Lung (tissue), 12 donors: ENCODE results near the gene RNF148. TPM values are rescaled to one million over a fixed set of nuclear protein-coding genes. Genes with fewer than 3 reads are reported as not detected.
A peak's percentile ranks its signal among the peaks of the same experiment; 100 is the strongest.

ENCODE experiments used
- ATAC-seq: fragments of 200-7000 bp; cut with Tn5 transposase; one replicate; pipeline ENCODE4 v1.9.1; 2020; ENCODE audit warnings: moderate number of reproducible peaks; ENCODE audit not compliant: insufficient read depth, low FRiP score
- DNase-seq, 3 donors: peaks; one replicate each; pipeline ENCODE4 v3.0.0-alpha.2; 2013 to 2017
- H3K27ac ChIP-seq, 2 donors: one replicate each; pipeline ENCODE4 v1.5.1; 2013; ENCODE audit warnings: mild to moderate bottlenecking in 2 of 2, moderate library complexity in 2 of 2, control low read depth in 1 of 2, inconsistent platforms in 1 of 2, low read depth in 1 of 2, low read length in 1 of 2
- H3K27me3 ChIP-seq, 3 donors: one replicate each; pipeline ENCODE4 v1.5.1; 2013; ENCODE audit warnings: low read length in 2 of 3; ENCODE audit not compliant: control insufficient read depth in 3 of 3, insufficient read depth in 3 of 3
- H3K36me3 ChIP-seq, 4 donors: one replicate each; pipeline ENCODE4 v1.5.1; 2013; ENCODE audit warnings: low read length in 4 of 4, mild to moderate bottlenecking in 1 of 4, moderate library complexity in 1 of 4; ENCODE audit not compliant: control insufficient read depth in 4 of 4, insufficient read depth in 4 of 4
- H3K4me1 ChIP-seq, 5 donors: one replicate each; pipeline ENCODE4 v1.5.1; 2013; ENCODE audit warnings: low read length in 5 of 5, mild to moderate bottlenecking in 2 of 5, moderate library complexity in 1 of 5; ENCODE audit not compliant: control insufficient read depth in 5 of 5, insufficient read depth in 5 of 5
- H3K4me3 ChIP-seq: one replicate; pipeline ENCODE4 v1.5.1; 2013; ENCODE audit warnings: mild to moderate bottlenecking, control low read depth, moderate library complexity
- H3K9ac ChIP-seq, 2 donors: one replicate each; pipeline ENCODE4 v1.5.1; 2013; ENCODE audit warnings: low read length in 2 of 2, control low read depth in 1 of 2; ENCODE audit not compliant: insufficient read depth in 1 of 2
- H3K9me3 ChIP-seq, 4 donors: one replicate each; pipeline ENCODE4 v1.5.1; 2013; ENCODE audit warnings: low read length in 3 of 4, mild to moderate bottlenecking in 1 of 4, moderate library complexity in 1 of 4; ENCODE audit not compliant: control insufficient read depth in 4 of 4, insufficient read depth in 3 of 4
- WGBS, 2 donors: extraction: QIAGEN DNeasy Blood & Tissue Kit; methylation state at CpG; one replicate each; pipeline ENCODE4 v1.1.7; 2013; 5-methylcytosine and 5-hydroxymethylcytosine counted together
- polyA plus RNA-seq, 2 donors: library from polyadenylated mRNA; stranded (reverse); fragments of 200-250 nt; gene quantifications; one replicate each; pipeline ENCODE4 v1.2.1, GENCODE V29; 2013
- total RNA-seq, 2 donors: library from RNA; depleted of rRNA in 1 of 2; stranded (reverse); fragments of >200 nt in 1 of 2; gene quantifications; one replicate each; pipeline ENCODE4 v1.2.1, GENCODE V29; 2014 to 2021
- TF ChIP-seq, protein P1 (sequence below): IDR thresholded peaks from 2 replicates; pipeline ENCODE4 v1.5.1; 2012; ENCODE audit warnings: mild to moderate bottlenecking; ENCODE audit errors: control extremely low read depth, extremely low read depth
- donor health status: control.
- donor health status: control.
- donor health status: Bipolar disorder and iron deficiency.
- donor health status: healthy.
- donor health status: DM: yes; HTN: yes; CAD: no.

The RNF148 gene
- total and polyA plus RNA-seq, 4 donors: 0.10 to 10.2 (median 1.8) TPM

DNA sequence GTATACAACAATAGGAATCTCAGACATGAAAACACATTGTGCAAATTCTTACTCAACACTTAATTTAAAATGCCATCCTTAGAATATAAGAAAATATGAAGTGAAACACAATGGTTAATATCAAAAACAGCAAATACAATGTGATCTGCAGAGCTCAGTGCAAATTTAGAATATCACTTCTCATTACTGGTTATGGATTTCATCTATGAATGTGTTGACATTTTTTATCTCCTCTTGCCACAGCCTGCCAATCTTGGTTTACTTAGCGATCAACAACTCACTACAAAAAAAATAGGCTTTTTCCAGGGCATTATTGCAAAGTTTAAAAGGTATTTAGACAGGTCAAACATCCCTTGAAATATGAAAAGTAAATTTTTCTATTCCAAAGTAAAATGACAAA, 25.0 kb upstream of the RNF148 start:
- ATAC-seq (no peak), DNase-seq (no peak)
- Histone ChIP-seq H3K4me1 (peaks cover 0 to 11% (median 0%) of the 10 kb centered on the region in 5 donors), H3K27ac (no peak overlapping the region), H3K36me3 (no peaks in the 10 kb centered on the region), H3K4me3 (no peak overlapping the region), H3K9me3 (no peaks in the 10 kb centered on the region), H3K27me3 (no peaks in the 10 kb centered on the region), H3K9ac (no peak overlapping the region)
- TF ChIP-seq, protein P1, sequence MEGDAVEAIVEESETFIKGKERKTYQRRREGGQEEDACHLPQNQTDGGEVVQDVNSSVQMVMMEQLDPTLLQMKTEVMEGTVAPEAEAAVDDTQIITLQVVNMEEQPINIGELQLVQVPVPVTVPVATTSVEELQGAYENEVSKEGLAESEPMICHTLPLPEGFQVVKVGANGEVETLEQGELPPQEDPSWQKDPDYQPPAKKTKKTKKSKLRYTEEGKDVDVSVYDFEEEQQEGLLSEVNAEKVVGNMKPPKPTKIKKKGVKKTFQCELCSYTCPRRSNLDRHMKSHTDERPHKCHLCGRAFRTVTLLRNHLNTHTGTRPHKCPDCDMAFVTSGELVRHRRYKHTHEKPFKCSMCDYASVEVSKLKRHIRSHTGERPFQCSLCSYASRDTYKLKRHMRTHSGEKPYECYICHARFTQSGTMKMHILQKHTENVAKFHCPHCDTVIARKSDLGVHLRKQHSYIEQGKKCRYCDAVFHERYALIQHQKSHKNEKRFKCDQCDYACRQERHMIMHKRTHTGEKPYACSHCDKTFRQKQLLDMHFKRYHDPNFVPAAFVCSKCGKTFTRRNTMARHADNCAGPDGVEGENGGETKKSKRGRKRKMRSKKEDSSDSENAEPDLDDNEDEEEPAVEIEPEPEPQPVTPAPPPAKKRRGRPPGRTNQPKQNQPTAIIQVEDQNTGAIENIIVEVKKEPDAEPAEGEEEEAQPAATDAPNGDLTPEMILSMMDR: no peak
- 74 to 85% methylated on average over 1 of the region's 1 CpG for WGBS, 2 donors

DNA sequence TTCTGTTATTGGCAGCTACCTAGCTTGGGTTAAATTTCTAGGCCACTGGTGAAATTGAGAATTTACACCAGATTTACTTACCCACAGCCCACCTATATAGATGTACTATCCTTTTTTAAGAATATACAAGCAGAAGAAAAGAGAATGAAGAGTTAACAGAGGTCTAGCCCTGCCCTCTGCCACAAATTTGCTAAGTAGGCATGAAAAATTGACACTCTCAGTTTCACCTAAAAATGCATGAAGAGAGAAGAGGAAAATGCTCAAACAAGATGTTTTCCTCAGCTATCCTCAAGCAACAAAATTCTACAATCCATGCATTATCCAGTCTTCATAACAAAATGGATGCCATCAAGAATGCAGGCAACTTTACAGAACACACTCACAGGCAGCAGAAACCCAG, 24.6 kb upstream of the RNF148 start:
- no peaks in the 10 kb centered on the region for H3K9me3 ChIP-seq
- TF ChIP-seq, protein P1: no peak
- ATAC-seq (no peak), DNase-seq (no peak)
- H3K27me3 ChIP-seq: no peaks in the 10 kb centered on the region
- H3K9ac ChIP-seq: no peak overlapping the region
- H3K36me3 ChIP-seq: no peaks in the 10 kb centered on the region
- no peak overlapping the region for H3K4me3 ChIP-seq
- H3K27ac ChIP-seq: peak overlapping the region in 1 of 2 donors; percentile 9
- peaks cover 0 to 11% (median 0%) of the 10 kb centered on the region in 5 donors for H3K4me1 ChIP-seq

DNA sequence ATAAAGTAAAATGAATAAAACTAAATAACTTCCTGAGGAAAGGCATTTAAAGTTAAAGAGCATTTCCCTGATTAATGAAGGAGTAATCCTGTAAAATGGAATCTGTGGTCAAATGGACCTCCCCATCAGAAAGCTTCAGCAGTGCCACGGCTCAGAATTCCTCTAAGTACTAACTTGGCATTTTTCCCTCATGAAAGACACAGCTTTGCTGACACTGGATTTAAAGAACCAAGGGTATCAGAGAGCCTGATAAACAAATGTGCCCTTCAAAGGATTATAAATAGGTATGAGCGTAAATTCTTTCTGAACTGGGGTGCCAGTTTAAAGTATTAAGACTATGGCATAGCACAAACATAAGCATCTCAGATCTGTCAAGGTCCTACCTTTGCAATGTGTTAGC, 24.2 kb upstream of the RNF148 start:
- peaks cover 0 to 11% (median 0%) of the 10 kb centered on the region in 5 donors for H3K4me1 ChIP-seq
- TF ChIP-seq, protein P1: no peak
- H3K27me3 ChIP-seq: no peaks in the 10 kb centered on the region
- ATAC-seq (no peak), DNase-seq (no peak)
- 74 to 78% methylated on average over 2 of the region's 2 CpGs for WGBS, 2 donors
- no peaks in the 10 kb centered on the region for H3K9me3 ChIP-seq
- no peaks in the 10 kb centered on the region for H3K36me3 ChIP-seq
- peak overlapping the region in 1 of 2 donors; percentile 9 for H3K27ac ChIP-seq
- no peak overlapping the region for H3K4me3 ChIP-seq
- no peak overlapping the region for H3K9ac ChIP-seq

DNA sequence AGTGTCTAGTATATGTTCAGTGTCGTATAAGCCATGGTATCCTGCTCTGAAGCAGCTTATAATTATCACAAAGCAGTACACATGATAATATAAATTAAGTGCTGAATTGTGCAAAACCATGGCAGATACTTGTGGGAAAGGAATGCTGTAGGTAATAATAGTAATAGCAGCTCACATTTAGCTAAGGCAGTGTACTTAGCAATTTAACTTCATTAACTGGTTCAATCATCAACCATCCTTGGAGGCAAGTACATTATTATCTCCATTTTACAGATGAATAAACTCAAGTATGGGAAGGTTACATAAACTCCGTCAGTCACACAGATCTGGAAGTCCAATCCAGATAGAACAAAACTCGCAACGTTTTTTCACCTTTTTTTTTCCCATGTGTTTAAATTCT, 21.6 kb upstream of the RNF148 start:
- ATAC-seq (no peak), DNase-seq (no peak)
- Histone ChIP-seq H3K4me1 (peaks cover 0 to 11% (median 0%) of the 10 kb centered on the region in 5 donors), H3K9ac (no peak overlapping the region), H3K27ac (no peak overlapping the region), H3K36me3 (no peaks in the 10 kb centered on the region), H3K4me3 (no peak overlapping the region), H3K9me3 (no peaks in the 10 kb centered on the region), H3K27me3 (no peaks in the 10 kb centered on the region)
- WGBS, 2 donors: 81 to 83% methylated on average over 4 of the region's 4 CpGs
- TF ChIP-seq, protein P1: no peak
